DMS114 treated with DMSO at 0.1 percent for 48 hours (cell line): Measurements from ENCODE around the gene STRIP1.

Experiments
- DNase-seq: peaks from one replicate; lab custom pipeline; 2025; ENCODE audit not compliant: unreplicated experiment; lab: John Stamatoyannopoulos, UW

Gene STRIP1

GRCh38 chr1:110034451-110035235 lies at the start of gene STRIP1:
TSS of gene STRIP1 (plus strand) at chr1:110034624. CDS start at chr1:110034638, 14 bp downstream.
- peak; percentile 95 for DNase-seq

DNA sequence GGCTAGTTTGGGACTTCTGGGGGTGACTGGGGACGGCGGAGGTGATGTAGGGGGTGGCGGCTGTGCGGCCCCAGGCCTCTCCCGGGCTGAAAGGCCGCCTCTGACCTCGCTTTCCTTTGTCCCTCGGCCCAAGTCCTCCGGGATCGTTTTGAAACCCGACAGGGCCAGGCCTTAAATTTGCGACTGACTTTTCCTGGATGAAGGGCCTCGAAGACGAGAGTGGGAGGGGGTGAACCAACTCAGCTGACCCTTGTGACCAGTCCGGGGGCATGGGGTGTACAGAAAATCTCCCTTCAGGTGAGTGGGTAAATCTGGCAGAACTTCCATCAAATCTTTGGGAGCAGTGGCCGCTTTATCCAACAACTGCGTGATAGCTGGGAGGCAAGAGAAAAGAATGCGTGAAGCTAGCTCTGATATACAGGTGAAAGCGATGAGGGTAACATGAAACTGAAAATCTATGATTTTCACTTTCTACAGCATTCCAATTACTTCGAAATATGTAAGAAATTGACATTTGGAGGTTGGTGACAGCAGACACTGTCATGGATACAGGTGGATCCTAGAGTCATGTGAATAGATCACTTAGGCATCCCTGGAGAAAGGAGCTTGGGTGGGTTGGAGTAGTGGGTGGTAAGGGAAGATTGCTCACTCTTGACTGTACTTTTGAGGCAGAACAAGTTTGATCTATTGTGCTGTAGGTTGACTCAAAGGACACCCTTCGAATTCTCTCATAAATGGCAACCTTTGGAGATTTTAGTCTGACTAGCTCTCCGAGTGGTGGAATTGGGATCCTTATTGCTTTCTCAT lies 49.0 kb upstream of the STRIP1 start:
- no peak for DNase-seq

DNA sequence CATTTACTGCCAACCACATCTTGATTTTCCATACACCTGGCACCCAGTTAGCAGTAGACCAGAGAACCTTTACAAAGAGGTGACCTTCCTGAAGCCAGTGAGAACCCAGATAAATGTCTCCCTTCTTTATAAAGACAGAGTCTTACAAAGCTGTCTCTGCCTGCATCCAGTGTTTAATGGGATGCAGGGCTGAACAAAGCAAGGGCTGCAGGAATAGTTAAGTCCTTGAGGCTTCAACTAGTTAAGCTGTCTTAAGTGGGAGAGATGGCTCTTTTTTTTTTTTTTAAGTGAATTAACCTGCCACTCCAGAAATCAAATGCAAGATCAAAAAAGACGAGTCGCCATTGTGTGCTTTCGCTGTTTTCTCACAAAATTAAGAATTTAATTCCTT lies 48.4 kb upstream of the STRIP1 start:
- DNase-seq: no peak

GRCh38 chr1:109988349-109988914 lies 46.0 kb upstream of the STRIP1 start:
- no peak for DNase-seq

DNA sequence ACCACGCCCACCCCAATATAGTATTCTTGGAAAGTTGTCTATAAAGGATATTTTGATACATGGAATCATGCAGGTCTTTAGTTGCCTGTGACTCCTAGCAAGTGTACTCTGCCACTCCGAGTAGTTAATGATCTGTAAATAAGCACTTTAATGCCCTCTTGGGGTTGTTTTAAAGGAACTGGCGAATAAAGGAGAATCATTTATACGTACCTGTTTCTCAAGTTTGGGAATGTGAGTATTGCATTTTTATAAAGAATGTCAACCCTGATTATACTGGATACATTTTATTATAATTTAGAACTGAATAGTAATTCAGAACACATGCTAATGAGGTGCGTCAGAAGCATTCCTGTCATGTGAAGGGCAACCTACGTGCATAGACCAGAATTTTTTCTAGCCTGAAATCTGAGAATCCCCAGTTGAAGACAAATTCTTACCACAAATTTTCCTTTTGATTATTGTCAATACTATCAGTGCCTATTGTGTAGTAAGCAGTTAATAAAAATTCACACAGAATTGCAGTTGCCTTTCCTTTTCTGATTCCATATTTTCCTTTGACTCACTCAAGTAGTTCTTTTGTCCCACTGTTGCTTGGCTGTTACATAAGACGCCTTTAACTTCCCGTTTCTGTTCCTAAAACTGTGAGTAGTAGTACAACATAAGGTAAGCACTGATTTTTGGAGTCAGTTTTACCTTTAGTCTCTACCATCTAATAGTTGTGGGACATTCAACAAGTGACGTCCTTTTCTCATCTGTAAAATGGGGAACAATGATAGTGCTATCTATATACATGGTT lies 44.7 kb upstream of the STRIP1 start:
- no peak for DNase-seq

DNA sequence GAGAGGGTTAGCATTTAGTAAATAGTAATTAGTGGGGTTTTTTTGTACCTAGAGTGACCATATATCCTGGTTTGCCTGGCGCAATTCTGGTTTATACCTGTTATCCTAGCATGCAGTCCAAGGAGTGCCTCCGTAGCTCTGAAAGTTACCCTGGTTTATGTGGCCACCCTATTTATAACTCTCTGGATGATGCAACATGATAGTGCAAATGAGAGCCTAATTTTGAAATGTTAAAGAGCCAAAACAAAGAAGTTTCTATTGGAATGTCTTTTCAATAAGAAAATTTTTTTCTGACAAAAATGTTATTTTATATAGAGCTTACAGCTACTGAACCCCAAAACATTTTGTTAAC lies 44.1 kb upstream of the STRIP1 start:
- DNase-seq: no peak

DNA sequence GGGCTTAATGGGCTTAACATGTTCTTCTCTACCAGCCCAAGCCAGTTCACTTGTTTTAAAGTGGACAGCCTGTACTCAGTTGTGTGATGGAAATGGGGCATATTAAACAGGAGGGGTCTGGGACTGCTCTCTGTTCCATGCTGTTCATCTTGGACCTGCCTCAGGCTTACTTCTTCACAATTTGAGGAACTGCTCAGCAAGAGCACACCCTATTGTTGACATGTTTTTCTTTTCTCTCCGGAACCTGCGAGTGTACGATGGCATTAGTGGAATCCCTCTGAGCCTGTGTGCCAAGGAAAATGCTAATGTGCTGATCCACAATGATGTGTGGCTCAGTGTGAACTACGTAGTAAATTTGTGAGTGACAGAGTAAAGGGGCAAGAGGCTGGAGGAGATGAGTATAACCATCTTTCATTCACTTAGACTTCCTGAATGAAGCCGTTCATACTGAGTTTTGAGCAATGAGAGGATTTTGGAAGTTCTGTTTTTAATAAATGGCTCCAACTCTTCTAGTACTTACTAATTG lies 43.0 kb upstream of the STRIP1 start:
- DNase-seq: no peak

- no peak for DNase-seq
Observed at GRCh38 chr1:109993885-109994284, 40.5 kb upstream of the STRIP1 start.

DNA sequence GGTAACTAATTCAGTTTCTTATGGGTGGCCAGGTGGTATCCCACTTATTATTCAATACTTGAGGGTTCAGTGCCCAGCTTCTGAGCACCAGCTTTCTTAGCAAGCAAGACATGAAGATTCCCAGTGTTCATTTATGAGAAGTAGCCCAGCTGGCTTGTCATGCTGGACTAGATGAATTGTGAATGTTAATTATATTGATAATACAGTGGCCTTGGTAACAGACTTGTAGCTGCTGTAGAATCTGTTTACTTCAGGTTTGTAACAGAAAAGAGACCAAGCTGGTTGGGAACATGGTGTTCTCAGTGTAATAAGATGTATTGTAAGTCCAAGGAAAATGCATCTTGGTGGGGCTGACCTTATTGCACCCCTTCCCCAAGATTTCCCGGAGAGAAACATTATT lies 39.8 kb upstream of the STRIP1 start:
- DNase-seq: no peak

GRCh38 chr1:109995536-109995935 lies 38.9 kb upstream of the STRIP1 start:
- no peak for DNase-seq

- DNase-seq: no peak
Observed at GRCh38 chr1:109996476-109996875, 37.9 kb upstream of the STRIP1 start.

GRCh38 chr1:109997204-109997866 lies 37.1 kb upstream of the STRIP1 start:
- DNase-seq: no peak

- DNase-seq: no peak
Observed at GRCh38 chr1:109997867-109998229, 36.6 kb upstream of the STRIP1 start.

DNA sequence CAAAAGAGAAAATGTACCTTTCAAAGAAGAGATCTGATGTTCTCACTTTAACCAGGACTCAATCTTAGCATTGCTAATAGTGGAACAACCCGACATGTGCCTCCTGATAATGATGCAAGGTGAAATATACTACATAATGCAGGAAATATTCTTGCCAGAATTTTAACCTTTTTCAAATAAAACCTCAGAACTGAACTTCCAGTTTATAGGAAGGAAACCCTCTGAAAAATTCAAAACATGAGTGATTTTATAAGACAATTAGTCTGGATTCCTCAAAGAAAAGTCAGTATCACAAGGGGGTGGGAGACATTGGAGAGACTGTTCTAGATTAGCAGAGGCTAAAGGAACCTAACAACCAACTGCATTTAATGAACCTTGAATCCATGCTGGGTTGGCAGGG lies 31.7 kb upstream of the STRIP1 start:
- DNase-seq: no peak

DNA sequence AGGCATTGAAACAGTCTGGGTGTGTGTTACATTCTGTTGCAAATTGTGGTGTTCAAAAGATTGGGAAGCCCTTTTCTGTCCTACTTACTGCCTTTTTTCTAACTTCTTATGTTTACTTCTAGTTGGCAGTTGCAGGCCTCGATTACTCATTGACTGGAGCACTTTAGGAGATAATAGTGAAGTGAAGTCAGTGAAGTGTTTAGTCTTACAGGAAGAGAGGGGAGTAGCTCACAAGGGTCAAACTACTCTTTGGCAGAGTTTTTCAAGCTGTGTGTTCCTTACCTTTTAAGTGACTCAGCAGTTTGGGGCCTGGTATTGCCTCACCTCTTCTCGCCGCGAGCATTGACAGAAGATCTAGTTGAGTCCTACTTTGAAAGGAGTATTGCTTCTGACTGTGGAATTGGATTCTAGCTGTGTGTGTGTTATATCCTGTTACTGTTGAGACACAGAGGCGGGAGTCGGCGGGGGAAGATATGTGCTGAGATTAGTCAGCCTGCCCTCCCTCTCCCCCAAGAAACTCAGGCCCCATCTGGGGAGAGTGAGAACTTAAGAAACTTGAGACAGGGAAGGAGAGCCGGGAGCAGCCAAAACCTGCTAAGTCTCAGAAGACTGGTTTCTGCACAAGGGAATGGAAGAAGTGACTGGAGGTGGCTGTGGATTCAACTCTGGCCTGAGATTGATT lies 30.5 kb upstream of the STRIP1 start:
- no peak for DNase-seq

- DNase-seq: no peak
Observed at GRCh38 chr1:110004583-110004982, 29.8 kb upstream of the STRIP1 start.

GRCh38 chr1:110005971-110006370 lies 28.5 kb upstream of the STRIP1 start:
- DNase-seq: no peak

DNA sequence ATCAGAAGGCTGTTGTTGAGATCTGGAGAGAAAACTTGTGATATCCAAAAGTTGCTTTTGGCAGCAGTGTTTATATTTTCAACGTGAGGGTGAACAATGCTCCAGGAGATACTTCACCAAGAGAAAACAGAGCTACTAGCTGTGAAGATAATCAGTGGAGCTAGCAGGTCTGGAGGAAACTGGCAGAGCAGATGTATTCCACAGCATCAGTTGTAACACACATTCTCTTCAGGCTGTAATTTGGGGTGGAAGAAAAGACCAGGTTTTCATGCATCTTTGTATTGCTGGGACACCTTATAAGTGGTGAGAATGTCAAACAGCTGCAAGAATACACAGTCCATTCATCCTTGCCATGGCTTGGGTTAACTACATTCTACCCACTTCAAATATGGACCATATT lies 27.9 kb upstream of the STRIP1 start:
- no peak for DNase-seq

- no peak for DNase-seq
Observed at GRCh38 chr1:110007046-110007830, 27.2 kb upstream of the STRIP1 start.
